ENCODE measurements around the gene MSRB1. TPM values are rescaled to one million over a fixed set of nuclear protein-coding genes. Genes with fewer than 3 reads are reported as not detected.
"Not testable (repeated sequence)": the region's sequence is repeated elsewhere in the genome, so short reads cannot be mapped to it uniquely, and the experiment has no call there.

MSRB1 gene
- total RNA-seq, 1 donor from 2014 or later = 23.7 TPM

DNA sequence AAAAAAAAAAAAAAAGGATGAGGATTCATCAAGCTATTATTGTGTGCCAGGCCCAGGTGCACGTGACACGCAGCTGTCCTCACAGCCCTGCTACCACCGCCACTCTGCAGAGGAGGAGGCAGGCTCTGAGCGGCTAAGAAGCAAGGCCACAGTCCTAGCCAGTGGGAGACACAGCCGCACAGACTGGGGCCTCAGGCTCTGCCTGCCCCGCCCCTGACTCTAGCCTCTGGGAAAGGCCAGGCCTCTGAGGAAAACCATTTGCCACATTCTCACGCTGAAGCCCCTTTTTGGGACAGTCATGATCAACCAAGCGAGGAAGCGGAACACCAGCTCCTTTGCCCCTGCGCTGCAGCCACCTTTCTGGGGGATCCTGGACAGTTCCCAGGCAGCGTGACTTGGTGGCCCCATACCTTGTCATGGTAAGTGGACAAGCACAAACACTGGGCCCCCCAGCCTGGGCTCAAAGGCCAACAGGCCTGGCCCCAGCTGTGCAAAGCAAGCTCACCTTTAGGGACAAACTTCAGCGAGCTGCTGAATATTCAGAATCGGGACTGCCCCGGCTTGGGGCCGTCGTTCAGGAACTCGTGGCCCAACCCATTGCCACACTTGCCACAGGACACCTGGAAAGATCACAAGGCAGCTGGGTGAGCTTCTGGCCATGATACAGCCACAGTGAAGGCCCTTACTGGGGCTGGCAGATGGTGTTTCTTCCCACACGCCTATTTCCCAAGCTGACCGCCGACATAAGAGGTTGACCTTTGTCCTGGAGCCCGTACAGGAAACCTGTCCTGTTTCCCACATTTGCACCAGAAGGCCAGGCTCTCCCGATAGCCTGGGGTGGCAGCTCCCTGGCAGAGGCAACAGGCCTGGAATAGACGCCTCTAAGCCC, 2.5 kb downstream of the MSRB1 start:
- peaks cover 21% of the 10 kb centered on the region for H3K4me1 ChIP-seq (ENCODE audit: insufficient read depth, low read length)
- no peak for TF ChIP-seq EZH2 (IDR thresholded peaks at IDR 0.05; ENCODE audit: insufficient read depth, low read length)
- TF ChIP-seq, protein P1, sequence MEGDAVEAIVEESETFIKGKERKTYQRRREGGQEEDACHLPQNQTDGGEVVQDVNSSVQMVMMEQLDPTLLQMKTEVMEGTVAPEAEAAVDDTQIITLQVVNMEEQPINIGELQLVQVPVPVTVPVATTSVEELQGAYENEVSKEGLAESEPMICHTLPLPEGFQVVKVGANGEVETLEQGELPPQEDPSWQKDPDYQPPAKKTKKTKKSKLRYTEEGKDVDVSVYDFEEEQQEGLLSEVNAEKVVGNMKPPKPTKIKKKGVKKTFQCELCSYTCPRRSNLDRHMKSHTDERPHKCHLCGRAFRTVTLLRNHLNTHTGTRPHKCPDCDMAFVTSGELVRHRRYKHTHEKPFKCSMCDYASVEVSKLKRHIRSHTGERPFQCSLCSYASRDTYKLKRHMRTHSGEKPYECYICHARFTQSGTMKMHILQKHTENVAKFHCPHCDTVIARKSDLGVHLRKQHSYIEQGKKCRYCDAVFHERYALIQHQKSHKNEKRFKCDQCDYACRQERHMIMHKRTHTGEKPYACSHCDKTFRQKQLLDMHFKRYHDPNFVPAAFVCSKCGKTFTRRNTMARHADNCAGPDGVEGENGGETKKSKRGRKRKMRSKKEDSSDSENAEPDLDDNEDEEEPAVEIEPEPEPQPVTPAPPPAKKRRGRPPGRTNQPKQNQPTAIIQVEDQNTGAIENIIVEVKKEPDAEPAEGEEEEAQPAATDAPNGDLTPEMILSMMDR (IDR thresholded peaks at IDR 0.05; ENCODE audit: insufficient read depth, low read depth, low read length) = no peak
- H3K27ac ChIP-seq (ENCODE audit: low read depth, low read length) = peak overlapping the region; percentile 81
- peak overlapping the region; percentile 35 for H3K4me3 ChIP-seq (ENCODE audit: insufficient read depth, low read depth, low read length)
- no peaks in the 10 kb centered on the region for H3K27me3 ChIP-seq (ENCODE audit: insufficient read depth, low read length)
- H3K36me3 ChIP-seq (ENCODE audit: insufficient read depth, low read length) = peaks cover 10% of the 10 kb centered on the region
- peaks cover 10% of the 10 kb centered on the region for H4K20me1 ChIP-seq (ENCODE audit: insufficient read depth, low read length)
- peak overlapping the region; percentile 97 for H3K4me2 ChIP-seq (ENCODE audit: low read length)
- H3K79me2 ChIP-seq (ENCODE audit: insufficient read depth, low read length) = peaks cover 16% of the 10 kb centered on the region
- no peak for FAIRE-seq
- H3K9me3 Mint-ChIP-seq (ENCODE audit: unreplicated experiment) = no peaks in the 10 kb centered on the region
- H3K4me1 Mint-ChIP-seq (ENCODE audit: low read depth, unreplicated experiment) = peaks cover 10% of the 10 kb centered on the region
- H3K27ac Mint-ChIP-seq (ENCODE audit: unreplicated experiment) = no peak overlapping the region
- H3K9me3 ChIP-seq (ENCODE audit: insufficient read depth, low read depth, low read length) = no peaks in the 10 kb centered on the region
- no peak for DNase-seq (ENCODE audit: low read depth)
- no peaks in the 10 kb centered on the region for H3K27me3 Mint-ChIP-seq (ENCODE audit: low read depth, unreplicated experiment)
- H3K36me3 Mint-ChIP-seq (ENCODE audit: low read depth, unreplicated experiment) = peaks cover 5% of the 10 kb centered on the region
- H3K9ac ChIP-seq (ENCODE audit: low read length) = peak overlapping the region; percentile 78
- no peak overlapping the region for H3K4me3 Mint-ChIP-seq (ENCODE audit: unreplicated experiment)
- no peak overlapping the region for H2AFZ ChIP-seq (ENCODE audit: low read depth, low read length)

DNA sequence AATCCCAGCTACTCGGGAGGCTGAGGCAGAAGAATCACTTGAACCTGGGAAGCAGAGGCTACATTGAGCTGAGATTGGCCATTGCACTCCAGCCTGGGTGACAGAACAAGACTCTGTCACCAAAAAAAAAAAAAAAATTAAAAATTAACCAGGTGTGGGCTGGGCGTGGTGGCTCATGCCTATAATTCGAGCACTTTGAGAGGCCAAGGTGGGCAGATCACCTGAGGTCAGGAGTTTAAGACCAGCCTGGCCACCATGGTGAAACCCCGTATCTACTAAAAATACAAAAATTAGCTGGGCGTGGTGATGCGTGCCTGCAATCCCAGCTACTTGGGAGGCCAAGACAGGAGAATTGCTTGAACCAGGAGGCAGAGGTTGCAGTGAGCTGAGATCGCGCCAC, 3.2 kb downstream of the MSRB1 start:
- not testable (repeated sequence) for H3K36me3 Mint-ChIP-seq (ENCODE audit: low read depth, unreplicated experiment); DNase-seq (ENCODE audit: low read depth); H3K4me2 ChIP-seq (ENCODE audit: low read length); H3K27me3 Mint-ChIP-seq (ENCODE audit: low read depth, unreplicated experiment); H3K27me3 ChIP-seq (ENCODE audit: insufficient read depth, low read length); H3K9ac ChIP-seq (ENCODE audit: low read length); H3K4me3 Mint-ChIP-seq (ENCODE audit: unreplicated experiment); H3K4me3 ChIP-seq (ENCODE audit: insufficient read depth, low read depth, low read length); H3K27ac ChIP-seq (ENCODE audit: low read depth, low read length); FAIRE-seq; H3K9me3 ChIP-seq (ENCODE audit: insufficient read depth, low read depth, low read length); H4K20me1 ChIP-seq (ENCODE audit: insufficient read depth, low read length); H2AFZ ChIP-seq (ENCODE audit: low read depth, low read length); H3K27ac Mint-ChIP-seq (ENCODE audit: unreplicated experiment); H3K9me3 Mint-ChIP-seq (ENCODE audit: unreplicated experiment)
- H3K36me3 ChIP-seq (ENCODE audit: insufficient read depth, low read length) = peaks cover 10% of the 10 kb centered on the region
- peaks cover 21% of the 10 kb centered on the region for H3K4me1 ChIP-seq (ENCODE audit: insufficient read depth, low read length)
- peaks cover 16% of the 10 kb centered on the region for H3K79me2 ChIP-seq (ENCODE audit: insufficient read depth, low read length)
- peaks cover 10% of the 10 kb centered on the region for H3K4me1 Mint-ChIP-seq (ENCODE audit: low read depth, unreplicated experiment)

DNA sequence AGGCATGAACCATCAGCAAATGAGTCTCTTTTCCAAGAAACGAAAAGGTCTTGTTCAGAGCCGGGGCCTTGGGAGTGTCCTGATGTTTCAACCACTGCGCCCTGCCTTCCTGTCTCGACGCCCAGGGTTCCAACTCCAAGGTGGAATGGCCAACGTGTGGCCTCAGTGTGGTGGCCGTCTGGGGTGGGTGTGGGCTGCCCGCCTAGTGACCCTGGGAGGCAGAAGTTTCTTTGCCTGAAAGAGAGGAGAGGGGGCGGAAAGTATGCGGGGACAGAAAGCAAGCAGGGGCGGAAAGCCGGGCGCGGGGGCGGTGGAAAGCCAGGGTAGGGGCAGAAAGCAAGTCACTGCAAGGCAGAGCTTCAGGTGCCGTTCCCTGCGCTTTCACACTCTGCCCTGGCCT, 4.1 kb downstream of the MSRB1 start:
- Mint-ChIP-seq H3K36me3 (ENCODE audit: low read depth, unreplicated experiment) (peaks cover 5% of the 10 kb centered on the region), H3K4me3 (ENCODE audit: unreplicated experiment) (no peak overlapping the region), H3K9me3 (ENCODE audit: unreplicated experiment) (no peaks in the 10 kb centered on the region), H3K27ac (ENCODE audit: unreplicated experiment) (no peak overlapping the region), H3K4me1 (ENCODE audit: low read depth, unreplicated experiment) (peaks cover 10% of the 10 kb centered on the region), H3K27me3 (ENCODE audit: low read depth, unreplicated experiment) (no peaks in the 10 kb centered on the region)
- peaks cover 21% of the 10 kb centered on the region for H3K4me1 ChIP-seq (ENCODE audit: insufficient read depth, low read length)
- peaks cover 16% of the 10 kb centered on the region for H3K79me2 ChIP-seq (ENCODE audit: insufficient read depth, low read length)
- peaks cover 10% of the 10 kb centered on the region for H4K20me1 ChIP-seq (ENCODE audit: insufficient read depth, low read length)
- H3K36me3 ChIP-seq (ENCODE audit: insufficient read depth, low read length) = peaks cover 10% of the 10 kb centered on the region
- no peak overlapping the region for H3K27ac ChIP-seq (ENCODE audit: low read depth, low read length)
- no peaks in the 10 kb centered on the region for H3K27me3 ChIP-seq (ENCODE audit: insufficient read depth, low read length)
- H3K9me3 ChIP-seq (ENCODE audit: insufficient read depth, low read depth, low read length) = no peaks in the 10 kb centered on the region
- no peak overlapping the region for H3K4me3 ChIP-seq (ENCODE audit: insufficient read depth, low read depth, low read length)
- TF ChIP-seq, protein P1 (IDR thresholded peaks at IDR 0.05; ENCODE audit: insufficient read depth, low read depth, low read length) = no peak
- no peak for TF ChIP-seq EZH2 (IDR thresholded peaks at IDR 0.05; ENCODE audit: insufficient read depth, low read length)
- no peak overlapping the region for H2AFZ ChIP-seq (ENCODE audit: low read depth, low read length)
- H3K4me2 ChIP-seq (ENCODE audit: low read length) = no peak overlapping the region
- FAIRE-seq (no peak), DNase-seq (ENCODE audit: low read depth) (no peak)
- H3K9ac ChIP-seq (ENCODE audit: low read length) = no peak overlapping the region

Data from astrocyte (in vitro differentiated cells and primary cell).